AG09319 (cell line): Measurements from ENCODE around the gene ICE2.

Source experiments
- DNase-seq: peaks from one replicate; pipeline ENCODE4 v3.0.0-alpha.2; 2010; ENCODE audit warnings: low read depth; ENCODE audit errors: extremely low read depth
- TF ChIP-seq, protein P1 (sequence below): IDR thresholded peaks from 2 replicates; pipeline ENCODE4 v1.5.1; 2011; ENCODE audit warnings: low read depth, mild to moderate bottlenecking, inconsistent platforms, low read length, moderate library complexity

The ICE2 gene

DNA sequence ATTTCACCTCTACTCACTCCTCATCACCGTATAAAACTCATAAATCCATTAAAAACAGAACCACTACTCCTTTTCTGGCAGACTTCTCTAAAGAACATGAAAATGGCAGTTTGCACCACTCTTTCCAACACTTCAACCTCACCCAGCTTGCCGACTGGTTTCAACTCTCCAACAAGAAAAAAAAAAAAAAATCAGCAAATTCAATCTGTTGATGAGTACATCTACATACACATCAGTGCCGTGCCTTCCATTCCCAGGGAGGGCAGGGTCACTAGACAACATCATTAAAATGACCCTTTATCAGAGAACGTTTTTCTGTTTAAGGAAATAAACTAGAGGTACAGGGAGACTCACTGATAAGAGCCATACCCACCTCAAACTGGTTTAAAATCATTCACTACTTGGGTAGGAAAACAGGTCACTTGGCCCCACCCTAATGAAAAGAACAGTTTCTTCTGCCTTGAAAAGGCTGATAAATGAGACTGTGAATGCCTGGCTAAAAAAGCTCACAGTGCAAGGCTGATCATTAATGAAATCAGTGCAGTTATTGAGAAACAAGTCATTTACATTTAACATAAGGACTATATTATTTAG lies 87.1 kb downstream of the ICE2 start:
- DNase-seq, result no peak
- TF ChIP-seq, protein P1, sequence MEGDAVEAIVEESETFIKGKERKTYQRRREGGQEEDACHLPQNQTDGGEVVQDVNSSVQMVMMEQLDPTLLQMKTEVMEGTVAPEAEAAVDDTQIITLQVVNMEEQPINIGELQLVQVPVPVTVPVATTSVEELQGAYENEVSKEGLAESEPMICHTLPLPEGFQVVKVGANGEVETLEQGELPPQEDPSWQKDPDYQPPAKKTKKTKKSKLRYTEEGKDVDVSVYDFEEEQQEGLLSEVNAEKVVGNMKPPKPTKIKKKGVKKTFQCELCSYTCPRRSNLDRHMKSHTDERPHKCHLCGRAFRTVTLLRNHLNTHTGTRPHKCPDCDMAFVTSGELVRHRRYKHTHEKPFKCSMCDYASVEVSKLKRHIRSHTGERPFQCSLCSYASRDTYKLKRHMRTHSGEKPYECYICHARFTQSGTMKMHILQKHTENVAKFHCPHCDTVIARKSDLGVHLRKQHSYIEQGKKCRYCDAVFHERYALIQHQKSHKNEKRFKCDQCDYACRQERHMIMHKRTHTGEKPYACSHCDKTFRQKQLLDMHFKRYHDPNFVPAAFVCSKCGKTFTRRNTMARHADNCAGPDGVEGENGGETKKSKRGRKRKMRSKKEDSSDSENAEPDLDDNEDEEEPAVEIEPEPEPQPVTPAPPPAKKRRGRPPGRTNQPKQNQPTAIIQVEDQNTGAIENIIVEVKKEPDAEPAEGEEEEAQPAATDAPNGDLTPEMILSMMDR, result no peak

DNA sequence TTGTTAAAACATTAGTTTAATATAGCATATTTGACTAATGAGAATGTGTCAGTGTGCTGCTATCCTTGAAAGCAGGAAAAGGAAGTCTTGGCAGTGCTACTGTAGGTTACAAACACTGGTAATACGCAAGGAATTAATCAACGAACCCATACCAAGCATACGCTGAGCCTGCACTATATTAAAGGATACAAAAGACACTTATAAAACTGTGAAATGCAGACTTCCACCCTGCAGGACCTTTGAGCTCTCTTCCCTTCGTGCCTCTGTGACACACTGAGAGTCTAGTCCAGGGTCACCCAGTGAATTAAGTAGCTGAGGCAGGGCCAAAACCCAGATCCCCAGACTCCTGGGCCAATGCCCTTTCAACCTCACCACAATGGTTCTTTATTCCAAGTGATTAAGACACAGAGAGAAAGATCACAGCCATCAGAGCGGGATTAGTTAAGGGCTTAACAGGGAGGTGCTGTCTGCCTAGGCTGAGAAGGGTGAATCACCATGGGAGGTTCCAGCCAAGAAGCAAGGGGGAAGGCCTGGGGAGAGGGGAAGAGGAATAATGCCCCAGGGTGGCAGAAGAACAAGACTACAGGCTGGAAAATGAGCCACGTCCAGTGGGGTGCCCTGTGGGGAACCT lies 88.0 kb downstream of the ICE2 start:
- TF ChIP-seq, protein P1, result peak; percentile 29
- DNase-seq, result peak; percentile 80

DNA sequence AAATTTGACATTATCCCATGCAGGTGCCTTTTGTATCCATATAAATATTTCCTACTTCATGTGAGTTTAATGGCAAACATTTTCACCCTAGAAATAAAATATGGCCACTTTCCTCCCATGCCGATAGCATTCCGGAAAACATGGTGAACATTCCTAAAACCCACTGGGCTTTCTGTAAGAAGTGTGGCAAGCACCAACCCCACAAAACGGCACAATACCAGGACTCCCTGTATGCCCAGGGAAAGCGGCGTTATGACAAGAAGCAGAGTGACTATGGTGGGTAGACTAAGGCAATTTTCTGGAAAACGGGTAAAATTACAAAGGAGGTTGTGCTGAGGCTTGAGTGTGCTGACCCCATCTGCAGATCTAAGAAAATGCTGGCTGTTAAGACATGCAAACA lies 88.7 kb downstream of the ICE2 start:
- DNase-seq, result no peak
- TF ChIP-seq, protein P1, result no peak

DNA sequence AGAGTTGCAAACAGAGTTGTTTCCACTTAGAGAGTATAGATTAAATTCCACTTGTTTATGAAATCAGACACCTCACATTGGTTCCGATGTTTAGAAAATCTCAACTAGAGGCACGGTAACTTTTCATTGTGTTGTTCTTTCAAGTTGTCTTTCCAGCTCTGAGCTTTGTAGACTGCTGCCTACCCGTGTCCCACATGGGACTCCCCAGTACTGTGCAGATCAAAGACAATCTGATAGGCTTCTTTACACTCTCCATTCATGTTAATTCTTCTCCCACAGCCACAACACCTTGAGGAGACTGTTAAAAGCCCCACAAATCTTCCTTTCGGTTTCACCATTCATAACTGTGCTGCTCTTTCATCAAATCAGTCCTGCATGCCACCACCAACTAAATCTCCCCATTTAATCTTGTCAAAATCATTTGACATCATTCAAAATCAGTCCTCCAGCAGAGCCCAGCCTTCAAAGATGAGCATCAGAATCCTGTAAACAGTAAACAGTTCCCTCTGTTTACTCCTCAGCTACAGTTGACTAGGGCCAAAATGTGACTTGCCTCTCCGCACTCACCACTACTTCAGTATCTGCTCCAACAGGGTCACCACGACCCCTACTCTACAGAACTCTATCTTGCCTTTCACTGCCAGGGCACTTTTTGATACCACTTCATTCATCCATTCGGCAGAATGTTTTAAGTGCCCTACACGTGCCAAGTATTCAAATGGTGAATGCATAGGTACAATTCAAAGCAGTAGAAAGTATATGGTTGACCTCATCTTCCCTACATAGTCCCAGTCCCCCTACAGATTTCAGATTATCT lies 89.5 kb downstream of the ICE2 start:
- no peak for DNase-seq
- TF ChIP-seq, protein P1, result no peak

DNA sequence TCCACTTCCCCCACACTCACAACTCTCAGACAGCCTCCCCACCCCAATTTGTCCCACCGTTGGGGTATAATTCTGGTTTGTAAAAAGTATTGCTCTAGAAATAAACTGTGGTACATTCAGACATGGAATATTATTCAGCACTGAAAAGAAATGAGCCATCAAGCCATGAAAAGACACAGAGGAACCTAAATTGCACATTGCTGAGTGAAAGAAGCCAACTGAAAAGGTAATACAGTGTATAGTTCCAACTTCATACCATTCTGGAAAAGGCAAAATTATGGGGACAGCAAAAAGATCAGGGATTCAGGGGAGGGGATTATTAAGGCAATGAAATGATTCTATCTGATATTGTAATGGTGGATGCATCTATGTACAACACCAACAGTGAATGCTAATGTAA lies 91.6 kb downstream of the ICE2 start:
- TF ChIP-seq, protein P1, result no peak

DNA sequence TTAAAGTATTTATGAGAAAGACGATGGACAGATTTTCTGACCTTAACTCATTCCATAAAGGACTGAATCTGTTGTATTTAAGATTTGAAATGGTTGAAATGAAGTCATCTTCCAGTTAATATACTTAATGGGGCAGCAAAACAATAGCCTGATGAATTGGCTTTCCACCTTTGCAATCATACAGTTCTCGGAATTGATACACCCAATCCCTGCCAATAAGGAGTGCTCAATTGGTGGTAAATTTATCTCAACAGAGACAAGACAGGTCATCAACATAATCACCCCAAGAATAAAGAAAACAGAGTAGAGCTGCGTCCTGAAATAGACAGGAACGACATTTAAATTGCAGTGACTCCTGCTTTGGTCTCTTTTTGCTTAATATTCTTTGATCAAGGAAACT lies 92.3 kb downstream of the ICE2 start:
- DNase-seq, result no peak
- TF ChIP-seq, protein P1, result no peak

More for the DNA sequence above, 91.6 kb downstream of the ICE2 start:
- DNase-seq, result no peak
